K562 (cell line): Measurements from ENCODE around the gene RNF6.

Source experiments
- BRCA1 ChIP-seq, 2 experiments: fragments of 450-650 bp in 1 of 2; sonication (generic) in 1 of 2; formaldehyde crosslinking in 1 of 2; IDR thresholded peaks; 2 replicates each; pipeline versions ENCODE4 v1.5.0 to v1.6.1; 2017 to 2020; ENCODE audit warnings: mild to moderate bottlenecking in 1 of 2, missing genetic modification reagents in 1 of 2
- POLR2AphosphoS5 ChIP-seq: IDR thresholded peaks from 2 replicates; pipeline ENCODE4 v1.6.1; 2011; ENCODE audit warnings: mild to moderate bottlenecking, low read depth, low read length, moderate library complexity; ENCODE audit not compliant: control insufficient read depth, insufficient read depth
- RAD21 ChIP-seq, 2 experiments: fragments of 250-450 bp in 1 of 2; fragments of 450-650 bp in 1 of 2; sonication (Bioruptor Pico) in 1 of 2; formaldehyde crosslinking in 1 of 2; IDR thresholded peaks in 1 of 2; conservative IDR thresholded peaks in 1 of 2; 2 replicates each; pipeline versions ENCODE4 v1.4.0 to v1.8.0; 2020 to 2022; ENCODE audit warnings: mild to moderate bottlenecking in 2 of 2, moderate library complexity in 1 of 2
- STAG1 ChIP-seq: sonication (generic); formaldehyde crosslinking; IDR thresholded peaks from 2 replicates; pipeline ENCODE4 v1.5.0; 2020; ENCODE audit warnings: missing genetic modification reagents, borderline replicate concordance
- YY1 ChIP-seq, 3 experiments: IDR thresholded peaks; 2 replicates each; pipeline ENCODE4 v1.6.1; 2011; ENCODE audit warnings: low read length in 2 of 3, mild to moderate bottlenecking in 2 of 3, moderate library complexity in 2 of 3, borderline replicate concordance in 1 of 3, control low read depth in 1 of 3, low read depth in 1 of 3; ENCODE audit not compliant: insufficient read depth in 3 of 3, insufficient replicate concordance in 2 of 3, control insufficient read depth in 1 of 3, insufficient read length in 1 of 3; ENCODE audit errors: extremely low read depth in 1 of 3
- ZNF239 ChIP-seq: fragments of 250-450 bp; sonication (Bioruptor Pico); IDR thresholded peaks from 2 replicates; pipeline ENCODE4 v1.4.0; 2020; ENCODE audit warnings: mild to moderate bottlenecking
- ZNF561 ChIP-seq: fragments of 450-650 bp; formaldehyde crosslinking; conservative IDR thresholded peaks from 2 replicates; pipeline ENCODE4 v1.4.0; 2020; ENCODE audit warnings: mild to moderate bottlenecking, moderate library complexity
- TF ChIP-seq, protein P1 (sequence below): fragments of 450-650 bp; IDR thresholded peaks from 2 replicates; pipeline ENCODE4 v1.6.1; 2018; ENCODE audit not compliant: partially characterized antibody
- TF ChIP-seq, protein P2 (sequence below): fragments of 250-450 bp; sonication (Bioruptor Pico); IDR thresholded peaks from 2 replicates; pipeline ENCODE4 v1.8.0; 2022; ENCODE audit warnings: inconsistent platforms

DNA sequence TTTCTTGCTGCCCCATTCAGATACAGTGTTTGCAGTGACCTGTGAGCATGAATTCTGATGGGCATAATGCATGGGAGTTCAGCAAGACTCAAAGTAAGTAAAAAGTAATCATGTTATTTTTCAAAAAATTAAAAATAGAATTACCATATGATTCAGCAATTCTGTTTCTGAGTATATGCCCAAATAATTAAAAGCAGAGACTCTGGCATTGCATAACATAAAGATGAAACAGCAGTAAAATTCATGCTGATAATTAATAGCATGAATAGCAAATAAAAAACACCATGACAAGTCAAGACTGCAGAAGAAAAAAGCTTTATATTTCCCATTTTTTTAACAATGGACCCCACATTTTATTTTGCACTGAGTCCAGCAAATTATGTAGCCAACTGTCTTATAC lies 21.3 kb downstream of the RNF6 start:
- TF ChIP-seq ZNF561 (CRISPR knock-in tag) (no peak), ZNF239 (CRISPR knock-in tag) (no peak), BRCA1 (IDR thresholded peaks at IDR 0.05) (no peak), BRCA1 (CRISPR knock-in tag; IDR thresholded peaks at IDR 0.05) (no peak), YY1 (IDR thresholded peaks at IDR 0.05; ENCODE audit: borderline replicate concordance in 1 of 3, control insufficient read depth in 1 of 3, extremely low read depth in 1 of 3, insufficient read depth in 3 of 3, insufficient read length in 1 of 3, insufficient replicate concordance in 2 of 3, low read depth in 1 of 3, low read length in 2 of 3) (no peak), RAD21 (CRISPR knock-in tag; conservative IDR thresholded peaks at IDR 0.05 in 1 of 2, IDR thresholded peaks at IDR 0.05 in 1 of 2) (no peak), POLR2AphosphoS5 (no peak), STAG1 (CRISPR knock-in tag) (no peak)
- TF ChIP-seq, protein P1, sequence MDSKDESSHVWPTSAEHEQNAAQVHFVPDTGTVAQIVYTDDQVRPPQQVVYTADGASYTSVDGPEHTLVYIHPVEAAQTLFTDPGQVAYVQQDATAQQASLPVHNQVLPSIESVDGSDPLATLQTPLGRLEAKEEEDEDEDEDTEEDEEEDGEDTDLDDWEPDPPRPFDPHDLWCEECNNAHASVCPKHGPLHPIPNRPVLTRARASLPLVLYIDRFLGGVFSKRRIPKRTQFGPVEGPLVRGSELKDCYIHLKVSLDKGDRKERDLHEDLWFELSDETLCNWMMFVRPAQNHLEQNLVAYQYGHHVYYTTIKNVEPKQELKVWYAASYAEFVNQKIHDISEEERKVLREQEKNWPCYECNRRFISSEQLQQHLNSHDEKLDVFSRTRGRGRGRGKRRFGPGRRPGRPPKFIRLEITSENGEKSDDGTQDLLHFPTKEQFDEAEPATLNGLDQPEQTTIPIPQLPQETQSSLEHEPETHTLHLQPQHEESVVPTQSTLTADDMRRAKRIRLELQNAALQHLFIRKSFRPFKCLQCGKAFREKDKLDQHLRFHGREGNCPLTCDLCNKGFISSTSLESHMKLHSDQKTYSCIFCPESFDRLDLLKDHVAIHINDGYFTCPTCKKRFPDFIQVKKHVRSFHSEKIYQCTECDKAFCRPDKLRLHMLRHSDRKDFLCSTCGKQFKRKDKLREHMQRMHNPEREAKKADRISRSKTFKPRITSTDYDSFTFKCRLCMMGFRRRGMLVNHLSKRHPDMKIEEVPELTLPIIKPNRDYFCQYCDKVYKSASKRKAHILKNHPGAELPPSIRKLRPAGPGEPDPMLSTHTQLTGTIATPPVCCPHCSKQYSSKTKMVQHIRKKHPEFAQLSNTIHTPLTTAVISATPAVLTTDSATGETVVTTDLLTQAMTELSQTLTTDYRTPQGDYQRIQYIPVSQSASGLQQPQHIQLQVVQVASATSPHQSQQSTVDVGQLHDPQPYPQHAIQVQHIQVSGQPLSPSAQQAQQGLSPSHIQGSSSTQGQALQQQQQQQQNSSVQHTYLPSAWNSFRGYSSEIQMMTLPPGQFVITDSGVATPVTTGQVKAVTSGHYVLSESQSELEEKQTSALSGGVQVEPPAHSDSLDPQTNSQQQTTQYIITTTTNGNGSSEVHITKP = no peak
- TF ChIP-seq, protein P2, sequence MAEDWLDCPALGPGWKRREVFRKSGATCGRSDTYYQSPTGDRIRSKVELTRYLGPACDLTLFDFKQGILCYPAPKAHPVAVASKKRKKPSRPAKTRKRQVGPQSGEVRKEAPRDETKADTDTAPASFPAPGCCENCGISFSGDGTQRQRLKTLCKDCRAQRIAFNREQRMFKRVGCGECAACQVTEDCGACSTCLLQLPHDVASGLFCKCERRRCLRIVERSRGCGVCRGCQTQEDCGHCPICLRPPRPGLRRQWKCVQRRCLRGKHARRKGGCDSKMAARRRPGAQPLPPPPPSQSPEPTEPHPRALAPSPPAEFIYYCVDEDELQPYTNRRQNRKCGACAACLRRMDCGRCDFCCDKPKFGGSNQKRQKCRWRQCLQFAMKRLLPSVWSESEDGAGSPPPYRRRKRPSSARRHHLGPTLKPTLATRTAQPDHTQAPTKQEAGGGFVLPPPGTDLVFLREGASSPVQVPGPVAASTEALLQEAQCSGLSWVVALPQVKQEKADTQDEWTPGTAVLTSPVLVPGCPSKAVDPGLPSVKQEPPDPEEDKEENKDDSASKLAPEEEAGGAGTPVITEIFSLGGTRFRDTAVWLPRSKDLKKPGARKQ (CRISPR knock-in tag) = no peak
